Activated CD4-positive, alpha-beta T cell treated with anti-CD3 and anti-CD28 coated beads for 36 hours (primary cell): ENCODE results near the gene MAN1C1. TPM values are rescaled to one million over a fixed set of nuclear protein-coding genes. Genes with fewer than 3 reads are reported as not detected.

ENCODE experiments used
- ATAC-seq: fragments of 200-7000 bp; cut with Tn5 transposase; one replicate; pipeline ENCODE4 v1.10.0; 2021; ENCODE audit warnings: mild to moderate bottlenecking, moderate library complexity
- CTCF ChIA-PET: fragments of 350-600 bp; sonication (Branson Sonifier 250); formaldehyde crosslinking; loops from one replicate; lab custom pipeline; 2021; ENCODE audit warnings: antibody characterized with exemption; lab: Charles Lee
- POLR2A ChIA-PET: fragments of 350-600 bp; sonication (Branson Sonifier 250); formaldehyde crosslinking; loops from one replicate; lab custom pipeline; 2021; ENCODE audit warnings: antibody characterized with exemption, inconsistent platforms; lab: Charles Lee
- DNase-seq: peaks from one replicate; pipeline ENCODE4 v3.0.0-alpha.2; 2020
- H3K27ac Mint-ChIP-seq: one replicate; pipeline ENCODE4 v1.8.0; 2021; ENCODE audit warnings: mixed read lengths
- H3K27me3 Mint-ChIP-seq: one replicate; pipeline ENCODE4 v1.8.0; 2021; ENCODE audit warnings: mixed read lengths
- H3K36me3 Mint-ChIP-seq: one replicate; pipeline ENCODE4 v1.8.0; 2021; ENCODE audit warnings: low read depth, mixed read lengths
- H3K4me1 Mint-ChIP-seq: one replicate; pipeline ENCODE4 v1.8.0; 2021; ENCODE audit warnings: mixed read lengths
- H3K4me3 Mint-ChIP-seq: one replicate; pipeline ENCODE4 v1.8.0; 2021; ENCODE audit warnings: mild to moderate bottlenecking, moderate library complexity, mixed read lengths
- H3K9me3 Mint-ChIP-seq: one replicate; pipeline ENCODE4 v1.8.0; 2021; ENCODE audit warnings: low read depth, mixed read lengths
- intact Hi-C, 2 experiments: fragments of 100-400 bp; cut with DNase I in 1 of 2; cut with micrococcal nuclease in 1 of 2; formaldehyde crosslinking; loops; one replicate each; pipeline versions ENCODE4 v1.14.2 to v1.15.1; 2022 to 2024; cut with DNase I, micrococcal nuclease
- total RNA-seq, 2 experiments: library from RNA; stranded (reverse); gene quantifications; one replicate each; pipeline ENCODE4 v1.2.3, GENCODE V29; 2021

Gene MAN1C1
- total RNA-seq, 2 experiments from 2014 or later: 10.0 to 10.1 TPM

DNA sequence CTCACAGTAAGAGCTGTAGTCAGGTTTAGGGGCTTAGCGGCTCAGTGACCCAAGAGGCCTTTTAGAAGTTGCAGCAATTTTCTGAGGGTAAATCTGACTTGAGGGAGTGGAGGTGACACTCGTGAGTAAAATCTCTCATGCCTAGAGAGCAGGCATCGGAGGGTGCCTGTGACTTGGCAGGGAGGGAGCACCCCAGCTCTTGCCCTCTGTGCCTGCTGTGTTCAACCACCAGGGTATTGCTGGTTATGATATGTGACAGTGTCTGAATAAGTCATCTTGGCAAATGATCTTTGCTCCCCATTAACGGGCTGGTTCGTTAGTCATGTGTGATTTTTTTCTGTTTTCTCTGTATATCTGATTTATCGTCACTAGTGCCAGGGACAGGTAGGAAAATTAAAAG lies 5.9 kb downstream of the MAN1C1 start:
- ChIA-PET CTCF (interaction anchor here (0.5 to 10.0 kb wide), 11 partner anchors 10 to 187 kb away, joined by 3 to 91 read pairs (median 6); no protein-coding TSS in a partner anchor), POLR2A (interaction anchor here (0.6 to 0.8 kb wide), 2 partner anchors 54 to 1265 kb away, joined by 4 to 6 read pairs; no protein-coding TSS in a partner anchor)
- Mint-ChIP-seq H3K4me1 (peaks cover 75% of the 10 kb centered on the region), H3K9me3 (peaks cover 4% of the 10 kb centered on the region), H3K36me3 (peaks cover 14% of the 10 kb centered on the region), H3K27me3 (no peaks in the 10 kb centered on the region), H3K27ac (peak overlapping the region; percentile 57), H3K4me3 (no peak overlapping the region)
- intact Hi-C loops: loop anchor here (1.0 to 2.0 kb wide), 2 partner anchors 54 kb away; no protein-coding TSS in a partner anchor
- ATAC-seq: peak; percentile 76
- DNase-seq: peak; percentile 72

- Mint-ChIP-seq H3K9me3 (peaks cover 4% of the 10 kb centered on the region), H3K27ac (peak overlapping the region; percentile 57), H3K27me3 (no peaks in the 10 kb centered on the region), H3K4me1 (peaks cover 75% of the 10 kb centered on the region), H3K4me3 (peak overlapping the region; percentile 5), H3K36me3 (peaks cover 14% of the 10 kb centered on the region)
- intact Hi-C loops: loop anchor here in 1 of 2 experiments (2.0 kb wide), 1 partner anchor 54 kb away; no protein-coding TSS in a partner anchor
- POLR2A ChIA-PET: interaction anchor here (1.7 kb wide), 1 partner anchor 19 kb away, joined by 5 read pairs; no protein-coding TSS in a partner anchor
- DNase-seq: no peak
- no peak for ATAC-seq
- CTCF ChIA-PET: interaction anchor here (0.6 to 10.0 kb wide), 10 partner anchors 9 to 412 kb away, joined by 3 to 91 read pairs (median 6); no protein-coding TSS in a partner anchor
Observed at GRCh38 chr1:25623007-25623406, 6.4 kb downstream of the MAN1C1 start.

- H3K27ac Mint-ChIP-seq: peak overlapping the region; percentile 33
- DNase-seq (no peak), ATAC-seq (no peak)
- H3K9me3 Mint-ChIP-seq: peaks cover 4% of the 10 kb centered on the region
- POLR2A ChIA-PET: interaction anchor here (1.7 kb wide), 1 partner anchor 19 kb away, joined by 5 read pairs; no protein-coding TSS in a partner anchor
- H3K4me1 Mint-ChIP-seq: peaks cover 70% of the 10 kb centered on the region
- CTCF ChIA-PET: interaction anchor here (0.6 to 10.0 kb wide), 8 partner anchors 9 to 411 kb away, joined by 3 to 91 read pairs (median 6); no protein-coding TSS in a partner anchor
- intact Hi-C loops: loop anchor here in 1 of 2 experiments (2.0 kb wide), 1 partner anchor 53 kb away; no protein-coding TSS in a partner anchor
- no peak overlapping the region for H3K4me3 Mint-ChIP-seq
- H3K27me3 Mint-ChIP-seq: no peaks in the 10 kb centered on the region
- peaks cover 14% of the 10 kb centered on the region for H3K36me3 Mint-ChIP-seq
Observed at GRCh38 chr1:25623731-25624130, 7.1 kb downstream of the MAN1C1 start.

- H3K36me3 Mint-ChIP-seq: peaks cover 14% of the 10 kb centered on the region
- intact Hi-C loops: no loop called here
- DNase-seq: peak; percentile 47
- no peak for ATAC-seq
- H3K9me3 Mint-ChIP-seq: peaks cover 4% of the 10 kb centered on the region
- peak overlapping the region; percentile 10 for H3K27ac Mint-ChIP-seq
- H3K4me1 Mint-ChIP-seq: peaks cover 70% of the 10 kb centered on the region
- no peaks in the 10 kb centered on the region for H3K27me3 Mint-ChIP-seq
- CTCF ChIA-PET: interaction anchor here (0.6 to 10.0 kb wide), 5 partner anchors 17 to 55 kb away, joined by 3 to 91 read pairs (median 7); no protein-coding TSS in a partner anchor
- H3K4me3 Mint-ChIP-seq: no peak overlapping the region
- POLR2A ChIA-PET: interaction anchor here (0.6 to 1.7 kb wide), 2 partner anchors 18 to 27 kb away, joined by 3 to 5 read pairs; no protein-coding TSS in a partner anchor
Observed at GRCh38 chr1:25624156-25624555, 7.6 kb downstream of the MAN1C1 start.

DNA sequence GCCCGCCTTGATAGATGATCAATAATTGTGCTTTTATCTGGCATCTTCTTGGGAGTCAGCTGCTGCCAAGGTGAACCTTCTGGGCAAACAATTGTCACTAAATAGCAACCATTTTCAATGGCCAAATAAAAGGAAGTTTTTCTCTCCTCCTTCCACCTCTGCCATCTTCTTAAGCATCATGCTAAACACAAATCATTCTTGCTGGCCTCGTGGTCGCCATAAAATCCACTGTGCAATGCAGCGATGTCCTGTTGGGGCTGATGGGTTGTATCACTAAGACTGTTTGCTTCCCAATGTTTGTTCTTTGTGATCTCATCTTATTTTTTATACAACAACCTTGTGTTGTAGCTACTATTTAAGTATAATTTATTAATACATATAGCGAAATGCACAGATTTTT lies 8.0 kb downstream of the MAN1C1 start:
- Mint-ChIP-seq H3K4me3 (no peak overlapping the region), H3K9me3 (peaks cover 4% of the 10 kb centered on the region), H3K27me3 (no peaks in the 10 kb centered on the region), H3K4me1 (peaks cover 70% of the 10 kb centered on the region), H3K36me3 (peaks cover 14% of the 10 kb centered on the region), H3K27ac (no peak overlapping the region)
- no peak for DNase-seq
- POLR2A ChIA-PET: interaction anchor here (0.6 to 1.7 kb wide), 2 partner anchors 18 to 27 kb away, joined by 3 to 5 read pairs; no protein-coding TSS in a partner anchor
- CTCF ChIA-PET: interaction anchor here (1.3 to 10.0 kb wide), 4 partner anchors 17 to 54 kb away, joined by 5 to 91 read pairs (median 6); no protein-coding TSS in a partner anchor
- intact Hi-C loops: no loop called here
- no peak for ATAC-seq

- H3K4me1 Mint-ChIP-seq: peaks cover 70% of the 10 kb centered on the region
Observed at GRCh38 chr1:25626018-25626417, 9.4 kb downstream of the MAN1C1 start.

GRCh38 chr1:25628741-25629421 lies 12.3 kb downstream of the MAN1C1 start:
- intact Hi-C loops: loop anchor here in 1 of 2 experiments (1.0 kb wide), 1 partner anchor 13 kb away; no protein-coding TSS in a partner anchor
- peak overlapping the region; percentile 22 for H3K4me3 Mint-ChIP-seq
- DNase-seq: no peak
- H3K4me1 Mint-ChIP-seq: peaks cover 69% of the 10 kb centered on the region
- POLR2A ChIA-PET: no interaction called here
- no peaks in the 10 kb centered on the region for H3K27me3 Mint-ChIP-seq
- ATAC-seq: peak; percentile 57
- peaks cover 14% of the 10 kb centered on the region for H3K36me3 Mint-ChIP-seq
- no peak overlapping the region for H3K27ac Mint-ChIP-seq
- CTCF ChIA-PET: interaction anchor here (0.8 to 1.4 kb wide), 3 partner anchors 10 to 169 kb away, joined by 3 to 10 read pairs (median 4); no protein-coding TSS in a partner anchor
- H3K9me3 Mint-ChIP-seq: peaks cover 4% of the 10 kb centered on the region

More at GRCh38 chr1:25626018-25626417, 9.4 kb downstream of the MAN1C1 start:
- CTCF ChIA-PET: interaction anchor here (0.6 to 10.0 kb wide), 4 partner anchors 16 to 367 kb away, joined by 3 to 91 read pairs (median 4); no protein-coding TSS in a partner anchor
- intact Hi-C loops: no loop called here
- DNase-seq (no peak), ATAC-seq (no peak)
- Mint-ChIP-seq H3K36me3 (peaks cover 14% of the 10 kb centered on the region), H3K4me3 (no peak overlapping the region), H3K9me3 (peaks cover 4% of the 10 kb centered on the region), H3K27ac (no peak overlapping the region), H3K27me3 (no peaks in the 10 kb centered on the region)
- POLR2A ChIA-PET: no interaction called here

GRCh38 chr1:25629836-25630235 lies 13.2 kb downstream of the MAN1C1 start:
- POLR2A ChIA-PET: no interaction called here
- CTCF ChIA-PET: no interaction called here
- no peak for DNase-seq
- Mint-ChIP-seq H3K9me3 (peaks cover 4% of the 10 kb centered on the region), H3K4me1 (peaks cover 68% of the 10 kb centered on the region), H3K27me3 (no peaks in the 10 kb centered on the region), H3K4me3 (peak overlapping the region; percentile 22), H3K27ac (no peak overlapping the region), H3K36me3 (peaks cover 17% of the 10 kb centered on the region)
- no peak for ATAC-seq
- intact Hi-C loops: loop anchor here in 1 of 2 experiments (1.0 kb wide), 1 partner anchor 12 kb away; no protein-coding TSS in a partner anchor

GRCh38 chr1:25631750-25632485 lies 15.3 kb downstream of the MAN1C1 start:
- no peak for DNase-seq
- Mint-ChIP-seq H3K4me3 (peak overlapping the region; percentile 73), H3K9me3 (peaks cover 7% of the 10 kb centered on the region), H3K36me3 (peaks cover 16% of the 10 kb centered on the region), H3K27ac (peak overlapping the region; percentile 83), H3K27me3 (no peaks in the 10 kb centered on the region), H3K4me1 (peaks cover 70% of the 10 kb centered on the region)
- ChIA-PET CTCF (interaction anchor here (0.7 to 2.7 kb wide), 15 partner anchors 8 to 166 kb away, joined by 3 to 31 read pairs (median 5); no protein-coding TSS in a partner anchor), POLR2A (interaction anchor here (0.7 to 1.6 kb wide), 3 partner anchors 10 to 122 kb away, joined by 4 to 6 read pairs (median 4); no protein-coding TSS in a partner anchor)
- intact Hi-C loops: loop anchor here in 1 of 2 experiments (1.0 kb wide), 1 partner anchor 12 kb away; no protein-coding TSS in a partner anchor
- ATAC-seq: peak; percentile 18

DNA sequence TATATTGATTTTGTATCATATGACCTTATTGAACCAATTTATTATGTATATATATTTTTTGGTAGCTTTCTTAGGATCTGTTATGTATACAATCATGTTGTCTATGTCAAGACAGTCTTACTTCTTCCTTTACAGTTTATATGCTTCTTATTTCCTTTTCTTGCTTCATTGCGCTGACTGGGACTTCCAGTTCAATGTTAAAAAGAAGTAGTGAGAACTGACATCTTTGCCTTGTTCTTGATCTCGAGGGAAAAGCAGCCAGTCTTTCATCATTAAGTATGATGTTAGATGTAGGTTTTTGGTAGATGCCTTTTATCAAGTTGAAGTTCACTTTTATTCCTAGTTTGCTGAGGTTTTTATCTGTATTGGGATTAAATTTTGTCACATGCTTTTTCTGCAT lies 17.5 kb downstream of the MAN1C1 start:
- POLR2A ChIA-PET: no interaction called here
- intact Hi-C loops: no loop called here
- H3K36me3 Mint-ChIP-seq: peaks cover 30% of the 10 kb centered on the region
- H3K4me1 Mint-ChIP-seq: peaks cover 75% of the 10 kb centered on the region
- peaks cover 14% of the 10 kb centered on the region for H3K9me3 Mint-ChIP-seq
- H3K4me3 Mint-ChIP-seq: peak overlapping the region; percentile 50
- CTCF ChIA-PET: interaction anchor here (1.9 kb wide), 1 partner anchor 16 kb away, joined by 6 read pairs; no protein-coding TSS in a partner anchor
- peak overlapping the region; percentile 76 for H3K27ac Mint-ChIP-seq
- DNase-seq (no peak), ATAC-seq (no peak)
- no peaks in the 10 kb centered on the region for H3K27me3 Mint-ChIP-seq
